Activated CD4-positive, alpha-beta T cell treated with anti-CD3 and anti-CD28 coated beads for 24 hours (primary cell): Measurements from ENCODE around the gene DLG3.

Experiments
- DNase-seq, 2 donors: peaks; one replicate each; pipeline ENCODE4 v3.0.0-alpha.2; 2020; ENCODE audit warnings: low read depth in 2 of 2

Gene DLG3

DNA sequence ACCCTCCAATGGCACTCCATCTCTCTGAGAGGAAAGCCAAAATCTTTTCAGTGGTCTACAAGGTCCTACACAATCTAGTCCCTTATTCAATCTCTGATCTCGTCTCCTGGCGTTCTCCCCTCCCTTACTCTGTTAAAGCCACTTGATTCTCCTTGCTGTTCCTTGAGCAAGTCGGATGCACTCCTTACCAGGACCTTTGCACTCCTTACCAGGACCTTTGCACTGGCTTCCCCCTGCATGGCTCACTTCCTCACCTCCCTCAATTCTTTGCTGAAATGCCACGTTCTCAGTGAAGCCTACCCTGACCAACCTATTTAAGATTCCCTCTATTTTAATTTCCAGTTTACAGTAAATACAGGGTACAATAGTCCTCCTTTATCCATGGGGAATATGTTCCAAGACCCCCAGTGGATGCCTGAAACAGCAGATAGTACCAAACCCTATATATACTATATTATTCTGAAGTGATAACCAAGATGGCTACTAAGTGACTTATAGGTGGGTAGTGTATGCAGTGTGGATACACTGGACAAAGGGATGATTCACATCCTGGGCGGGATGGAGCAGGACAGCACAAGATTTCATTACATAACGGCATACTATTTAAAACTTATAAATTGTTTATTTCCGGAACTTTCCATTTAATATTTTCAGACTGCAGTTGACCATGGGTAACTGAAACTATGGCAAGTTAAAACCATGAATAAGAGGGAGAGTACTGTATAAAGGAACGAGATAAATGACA, 6.5 kb upstream of the DLG3 start:
- no peak for DNase-seq

DNA sequence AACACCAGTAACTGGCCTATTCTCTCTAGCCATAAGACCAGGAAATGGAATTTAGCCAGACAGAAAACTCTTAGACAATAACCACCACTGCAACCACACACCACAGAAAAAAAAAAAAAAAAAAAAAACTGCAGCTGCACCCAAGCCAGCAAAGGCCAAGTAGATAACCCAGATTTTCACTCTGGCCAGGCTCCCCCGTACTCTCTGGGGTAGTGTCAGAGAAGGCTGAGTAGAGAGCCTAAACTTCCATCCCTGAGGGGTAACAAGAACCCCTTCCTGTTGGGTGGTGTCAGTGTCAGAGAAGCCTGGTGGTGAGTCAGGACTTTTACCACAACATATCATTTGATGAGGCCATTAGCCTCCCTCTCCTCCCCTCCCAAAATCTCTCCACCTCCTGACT, 5.6 kb upstream of the DLG3 start:
- no peak for DNase-seq

DNA sequence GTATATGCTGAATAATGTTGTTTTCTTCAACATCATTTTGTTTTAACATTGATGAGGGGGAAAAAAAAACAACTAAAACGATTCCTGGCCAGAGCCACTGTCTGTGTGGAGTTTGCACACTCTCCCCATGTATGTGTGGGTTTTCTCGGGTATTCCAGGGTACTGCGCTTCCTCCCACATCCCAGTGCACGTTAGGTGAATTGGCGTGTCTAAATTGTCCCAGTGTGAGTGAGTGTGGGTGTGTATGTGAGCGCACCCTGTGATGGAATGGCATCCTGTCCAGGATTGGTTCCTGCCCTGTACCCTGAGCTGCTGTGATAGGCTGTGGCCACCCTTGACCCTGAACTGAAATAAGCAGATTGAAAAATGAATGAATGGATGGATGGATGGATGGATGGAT, 2.4 kb upstream of the DLG3 start:
- DNase-seq: no peak

DNA sequence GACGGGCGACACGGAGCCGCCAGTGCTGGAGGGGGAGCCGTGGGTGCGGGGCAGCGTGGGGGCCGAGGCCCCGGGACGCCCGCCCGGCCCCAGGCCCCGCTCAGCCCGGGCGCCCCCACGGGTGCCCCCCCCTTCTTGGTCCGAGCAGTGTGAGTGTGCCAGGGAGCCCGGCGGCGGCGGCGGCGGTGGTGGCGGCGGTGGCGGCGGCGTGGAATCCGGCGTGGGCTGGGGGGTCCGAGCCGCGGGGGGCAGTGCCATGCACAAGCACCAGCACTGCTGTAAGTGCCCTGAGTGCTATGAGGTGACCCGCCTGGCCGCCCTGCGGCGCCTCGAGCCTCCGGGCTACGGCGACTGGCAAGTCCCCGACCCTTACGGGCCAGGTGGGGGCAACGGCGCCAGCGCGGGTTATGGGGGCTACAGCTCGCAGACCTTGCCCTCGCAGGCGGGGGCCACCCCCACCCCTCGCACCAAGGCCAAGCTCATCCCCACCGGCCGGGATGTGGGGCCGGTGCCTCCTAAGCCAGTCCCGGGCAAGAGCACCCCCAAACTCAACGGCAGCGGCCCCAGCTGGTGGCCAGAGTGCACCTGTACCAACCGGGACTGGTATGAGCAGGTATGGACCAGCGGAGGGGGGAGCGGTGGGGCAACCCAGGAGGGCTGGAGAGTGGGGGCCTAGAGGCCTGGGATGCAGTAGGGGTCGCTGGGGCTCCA, 466 bp downstream of the DLG3 start:
- DNase-seq: no peak

DNA sequence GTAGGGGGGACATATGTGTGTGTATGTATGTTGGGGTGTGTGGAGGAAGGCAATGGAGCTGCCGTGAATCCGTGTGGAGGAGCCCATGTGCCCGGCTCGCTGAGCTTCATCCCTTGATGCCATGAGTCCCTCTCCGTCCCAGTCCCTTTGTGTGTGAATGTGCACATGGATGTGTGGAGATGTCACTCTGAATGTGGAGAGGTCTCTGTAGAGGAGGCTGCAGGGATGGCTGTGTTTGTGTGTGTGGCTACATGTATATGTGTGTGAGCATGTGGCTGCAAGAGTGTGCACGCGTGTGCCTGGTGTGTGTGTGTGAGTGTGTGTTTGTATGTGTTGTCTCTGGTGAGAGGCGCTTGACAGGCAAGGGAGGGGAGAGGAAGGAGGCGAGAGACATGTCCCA, 1.3 kb downstream of the DLG3 start:
- DNase-seq: no peak

DNA sequence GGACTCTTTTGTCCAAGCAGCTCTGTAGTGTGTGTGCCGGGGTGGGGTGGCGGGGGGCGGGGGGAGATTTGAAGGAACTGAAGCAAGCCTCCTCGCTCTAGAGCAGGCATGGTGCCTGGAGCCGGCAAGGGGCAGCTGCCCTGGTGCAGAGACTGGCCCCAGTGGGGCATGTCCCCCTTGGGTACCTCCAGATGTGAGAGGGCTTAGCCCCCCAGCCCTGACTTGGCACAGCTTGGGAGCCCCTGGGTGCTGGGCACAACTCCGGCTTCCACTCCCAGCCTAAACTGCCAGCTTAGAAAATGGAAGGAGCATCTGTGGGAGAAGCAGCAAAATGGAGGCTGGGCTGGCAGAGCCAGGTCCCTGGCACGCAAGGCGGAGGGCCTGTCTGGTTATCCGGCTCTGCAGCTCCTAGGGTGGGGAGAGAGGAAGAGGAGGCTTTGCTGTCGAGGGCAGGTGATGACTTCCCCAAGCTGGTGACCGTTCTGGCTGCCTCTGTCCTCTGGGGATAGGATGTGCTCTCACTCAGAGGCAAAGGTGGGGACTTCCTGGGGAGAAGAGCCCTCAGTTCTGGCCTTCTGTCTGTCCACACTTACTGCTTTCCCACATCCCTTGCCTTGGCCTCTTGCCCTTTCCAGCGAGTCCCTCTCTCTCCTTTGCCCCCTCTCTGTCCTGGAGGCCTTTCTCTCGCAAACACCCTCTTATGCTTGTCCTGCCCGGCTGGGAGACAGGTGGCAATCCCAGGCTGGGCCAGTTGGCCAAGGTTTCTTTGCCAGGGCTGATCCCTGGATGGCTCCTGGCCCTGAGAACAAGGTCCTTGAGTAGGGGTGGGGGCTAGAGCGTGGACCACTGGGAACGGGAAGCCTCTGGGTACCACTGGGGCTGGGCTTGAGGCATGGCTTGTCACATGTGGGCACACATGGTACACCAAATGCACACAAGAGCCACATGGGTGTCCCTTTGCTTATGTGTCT, 2.0 kb downstream of the DLG3 start:
- DNase-seq: no peak

DNA sequence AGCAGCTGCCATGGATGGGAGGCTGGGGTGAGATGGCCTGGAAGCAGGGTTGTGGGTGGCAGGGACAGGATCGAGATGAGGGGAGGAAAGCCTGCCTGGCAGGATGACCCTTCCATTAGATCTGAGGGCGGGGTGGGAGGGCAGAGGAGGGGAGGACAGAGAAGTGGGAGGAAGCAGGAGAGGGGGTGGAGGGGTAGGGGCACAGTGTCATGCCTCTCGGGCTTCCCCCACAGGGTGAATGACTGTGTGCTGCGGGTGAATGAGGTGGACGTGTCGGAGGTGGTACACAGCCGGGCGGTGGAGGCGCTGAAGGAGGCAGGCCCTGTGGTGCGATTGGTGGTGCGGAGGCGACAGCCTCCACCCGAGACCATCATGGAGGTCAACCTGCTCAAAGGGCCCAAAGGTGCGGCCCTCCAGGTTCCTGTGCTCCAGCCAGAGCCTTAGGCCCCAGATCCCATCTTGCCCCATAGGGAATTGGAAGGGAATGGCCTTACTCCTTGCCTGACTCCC, 4.9 kb downstream of the DLG3 start:
- DNase-seq: no peak

DNA sequence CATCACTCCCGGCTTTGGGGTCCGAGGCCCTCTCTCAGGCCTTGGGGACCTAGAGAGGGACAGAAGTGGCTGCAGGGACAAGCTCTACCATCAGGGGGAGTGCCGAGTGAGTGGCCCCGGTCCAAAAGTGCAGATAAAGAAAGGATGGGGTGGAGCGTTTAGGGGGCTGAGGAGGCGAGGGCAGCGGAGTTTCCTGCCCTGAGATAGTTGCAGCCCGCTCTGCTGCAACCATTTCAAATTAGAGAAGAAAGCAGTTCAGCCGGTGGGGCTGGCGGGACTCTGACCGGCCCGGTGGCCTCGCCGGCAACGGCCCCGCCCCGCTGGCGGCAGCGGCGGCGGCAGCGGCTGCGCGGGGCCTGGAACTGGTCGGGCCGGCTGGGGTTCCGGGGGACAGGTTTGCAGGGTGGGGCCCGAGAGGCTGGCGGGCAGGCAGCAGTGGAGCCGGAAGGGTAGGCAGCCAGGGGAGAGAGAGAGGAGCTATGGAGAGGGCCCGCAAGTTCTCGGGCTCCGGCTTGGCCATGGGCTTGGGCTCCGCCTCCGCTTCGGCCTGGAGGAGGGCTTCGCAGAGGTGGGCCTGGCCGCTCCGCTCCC, 7.6 kb downstream of the DLG3 start:
- peak; percentile 38 to 39 for DNase-seq

DNA sequence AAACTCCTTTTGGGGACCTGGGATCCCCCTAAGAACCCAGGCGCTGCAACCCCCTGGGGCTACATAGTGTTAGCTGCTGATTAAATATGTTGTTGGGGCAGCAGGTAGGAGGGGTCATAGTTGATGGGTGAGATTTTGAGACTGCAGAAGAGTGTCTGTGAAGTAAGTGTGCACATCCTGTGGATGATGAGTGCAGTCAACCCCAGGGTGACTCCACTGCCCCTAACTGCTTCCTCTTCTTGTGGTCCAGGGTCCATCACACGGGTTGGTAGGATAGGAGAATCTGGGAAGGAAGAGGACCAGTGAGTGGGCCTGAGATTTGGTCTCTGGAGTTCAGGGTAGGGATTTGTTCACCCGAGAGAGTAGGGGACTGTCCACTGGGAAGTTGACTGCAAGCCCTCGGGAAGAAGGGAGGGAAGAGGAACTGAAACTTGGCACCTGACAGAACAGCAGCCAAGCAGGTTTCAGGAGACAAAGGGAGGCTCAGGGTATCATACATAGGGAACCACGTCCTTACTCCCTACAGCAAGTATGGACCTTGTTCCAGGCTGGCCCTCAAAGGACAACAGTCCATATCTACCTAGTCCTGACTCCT, 8.5 kb downstream of the DLG3 start:
- DNase-seq: no peak

DNA sequence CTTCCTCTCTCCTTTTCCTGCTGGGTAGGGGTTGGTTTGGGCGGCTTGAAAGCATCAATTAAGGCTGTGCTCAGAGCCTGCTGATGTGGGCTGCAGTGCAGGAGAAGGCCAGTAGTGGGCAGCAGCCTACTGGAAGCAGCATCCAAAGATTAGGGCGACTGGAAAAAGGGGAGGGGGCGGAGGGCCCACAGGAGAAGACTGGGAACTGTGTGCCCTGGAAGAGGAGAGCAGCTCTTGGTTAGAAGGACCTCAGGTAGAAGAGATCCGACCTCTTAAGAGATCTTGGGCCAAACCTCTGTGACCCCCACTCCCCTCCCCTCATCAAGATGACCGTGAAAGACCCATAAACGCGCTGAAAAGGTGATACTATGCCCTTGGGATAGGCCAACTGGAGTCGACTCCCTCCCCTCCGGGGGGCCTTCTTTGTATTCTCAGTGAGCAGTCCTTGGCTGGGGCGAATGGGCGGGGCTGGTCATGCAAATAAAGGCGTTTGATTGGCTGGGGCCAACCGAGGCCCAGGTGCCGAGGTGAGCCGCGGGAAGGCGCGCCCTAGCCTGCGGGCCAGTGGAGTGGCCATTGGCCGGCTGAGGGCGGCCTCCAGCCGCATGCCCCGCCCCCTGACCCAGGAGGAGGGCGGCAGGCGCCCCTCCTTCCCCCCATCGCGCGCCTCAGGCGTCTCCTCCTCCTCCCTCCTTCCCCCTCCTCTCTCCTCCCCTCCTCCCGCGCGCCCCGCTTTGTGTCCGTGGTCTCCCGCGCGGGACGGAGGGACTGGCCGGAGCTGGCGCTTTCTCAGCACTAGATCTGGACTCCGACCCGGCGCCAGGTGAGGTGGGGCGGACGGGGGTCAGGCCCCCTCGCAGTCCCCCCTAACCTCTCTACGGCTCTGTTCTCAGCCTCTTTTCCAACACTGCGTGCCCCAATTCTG, 10.1 kb downstream of the DLG3 start:
- DNase-seq: peak; percentile 46 to 51

DNA sequence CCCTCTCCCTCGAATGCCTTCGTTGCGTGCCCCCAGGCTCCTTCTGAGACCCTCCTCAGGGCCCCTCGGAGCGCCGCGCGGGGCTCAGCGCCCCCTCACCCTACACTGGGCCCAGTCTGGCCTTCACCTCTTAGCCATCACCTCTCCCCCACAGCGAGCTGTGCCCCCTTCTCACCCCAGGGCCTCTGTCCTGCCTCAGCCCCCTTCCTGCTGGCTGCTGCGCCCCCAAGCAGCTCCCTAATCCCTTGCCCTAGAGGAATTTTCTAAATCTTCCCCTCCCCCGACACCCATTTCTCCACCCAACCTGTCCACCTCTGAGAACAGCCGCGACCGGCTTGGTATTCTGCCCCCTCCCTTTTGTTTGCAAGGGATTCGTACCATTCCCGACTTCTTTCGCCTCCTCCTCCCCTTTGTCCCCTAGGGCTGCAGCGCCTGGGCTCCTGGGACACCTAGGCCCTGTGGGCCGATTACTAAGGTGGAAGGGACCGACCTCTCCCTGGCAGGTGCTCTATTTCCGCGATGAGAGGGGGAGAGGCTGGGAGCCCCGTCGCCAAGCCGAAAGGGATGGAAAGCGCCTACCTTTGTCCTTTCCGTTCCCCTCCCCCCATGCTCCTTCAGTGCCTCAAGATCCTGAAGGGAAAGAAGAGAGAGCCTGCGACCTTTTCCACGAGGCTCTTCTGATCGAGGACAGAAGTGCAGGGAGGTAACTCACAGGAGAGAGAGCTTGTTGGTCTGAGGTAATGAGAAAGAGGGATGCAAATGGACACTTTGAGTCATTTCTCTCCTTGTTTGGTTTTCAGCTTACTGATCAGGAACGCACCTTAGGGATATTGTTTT, 10.9 kb downstream of the DLG3 start:
- no peak for DNase-seq

DNA sequence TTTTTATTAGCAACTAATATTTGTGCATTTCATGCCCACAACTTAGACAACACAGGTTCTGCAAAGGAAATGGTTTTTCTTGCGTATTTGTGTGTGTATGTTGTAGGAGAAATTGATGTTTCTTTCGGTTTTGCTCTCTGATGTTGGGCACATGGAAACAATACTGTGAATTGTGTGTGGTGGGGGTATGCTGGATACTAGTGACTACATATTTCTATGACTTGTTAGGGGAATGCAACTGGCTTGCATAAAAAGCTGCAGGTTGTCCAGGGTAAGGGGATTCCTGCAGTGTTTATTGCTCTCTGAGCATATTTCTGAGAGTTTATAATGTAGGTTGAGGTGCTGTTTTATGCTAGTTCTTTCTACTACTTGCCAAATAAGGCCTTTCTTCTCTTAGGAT, 11.6 kb downstream of the DLG3 start:
- DNase-seq: no peak

DNA sequence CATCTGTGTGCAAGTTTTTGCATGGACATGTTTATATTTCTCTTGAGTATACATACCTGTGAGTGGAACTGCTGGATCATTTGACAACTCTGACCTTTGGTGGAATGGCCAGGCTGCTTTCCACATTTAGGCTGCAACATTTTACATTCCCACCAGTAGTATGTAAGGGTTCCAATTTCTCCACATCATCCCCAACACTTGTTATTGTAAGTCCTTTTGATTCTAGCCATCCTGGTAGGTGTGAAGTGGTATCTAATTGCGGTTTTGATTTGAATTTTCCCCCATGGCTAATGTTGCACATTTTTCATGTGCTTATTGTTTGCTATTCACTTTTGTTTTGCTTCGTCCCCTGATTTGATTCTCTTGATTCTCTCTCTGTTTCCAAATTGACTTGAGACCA, 16.4 kb downstream of the DLG3 start:
- no peak for DNase-seq

DNA sequence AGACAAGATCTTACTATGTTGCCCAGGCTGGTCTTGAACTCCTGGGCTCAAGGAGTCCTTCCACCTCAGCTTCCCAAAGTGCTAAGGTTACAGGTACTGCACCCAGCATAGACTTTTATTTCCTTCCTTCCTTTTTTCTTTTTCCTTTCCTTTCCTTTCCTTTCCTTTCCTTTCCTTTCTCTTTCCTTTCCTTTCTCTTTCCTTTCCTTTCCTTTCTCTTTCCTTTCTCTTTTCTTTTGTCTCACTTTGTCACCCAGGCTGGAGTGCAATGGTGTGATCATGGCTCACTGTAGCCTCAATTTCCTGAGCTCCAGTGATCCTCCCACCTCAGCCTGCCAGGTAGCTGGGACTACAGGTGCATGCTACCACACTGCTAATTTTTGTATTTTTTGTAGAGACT, 19.4 kb downstream of the DLG3 start:
- no peak for DNase-seq

DNA sequence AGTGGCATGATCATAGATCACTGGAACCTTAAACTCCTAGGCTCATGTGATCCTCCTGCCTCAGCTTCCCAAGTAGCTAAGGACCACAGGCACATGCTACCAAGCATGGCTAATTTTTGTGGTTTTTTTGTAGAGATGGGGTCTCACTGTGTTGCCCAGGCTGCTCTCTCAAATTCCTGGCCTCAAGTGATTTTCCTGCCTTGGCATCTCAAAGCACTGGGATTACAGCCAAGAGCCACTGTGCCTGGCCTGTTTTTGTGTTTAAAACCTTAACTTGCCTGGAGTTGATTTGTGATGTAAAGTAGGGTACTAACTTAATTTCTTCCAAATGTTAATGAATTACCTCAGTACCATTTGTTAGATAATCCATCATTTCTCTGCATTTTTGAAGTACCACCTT, 22.3 kb downstream of the DLG3 start:
- no peak for DNase-seq

DNA sequence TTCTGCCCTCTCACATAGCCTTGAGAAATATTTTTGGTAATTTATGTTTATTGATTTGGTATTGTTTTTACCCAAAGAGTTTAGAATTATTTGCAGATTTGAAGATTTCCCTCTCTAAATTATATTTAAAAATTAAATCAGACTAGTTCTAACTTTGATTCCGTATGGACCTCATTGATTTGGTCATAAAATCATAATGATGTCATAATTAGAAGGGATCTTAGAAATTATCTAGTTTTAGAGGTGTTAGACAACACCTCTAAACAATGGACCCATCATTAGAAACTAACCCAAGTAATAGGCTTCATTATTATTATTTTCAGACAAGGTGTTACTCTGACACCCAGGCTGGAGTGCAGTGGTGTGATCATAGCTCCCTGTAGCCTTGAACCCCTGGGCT, 24.1 kb downstream of the DLG3 start:
- DNase-seq: no peak

DNA sequence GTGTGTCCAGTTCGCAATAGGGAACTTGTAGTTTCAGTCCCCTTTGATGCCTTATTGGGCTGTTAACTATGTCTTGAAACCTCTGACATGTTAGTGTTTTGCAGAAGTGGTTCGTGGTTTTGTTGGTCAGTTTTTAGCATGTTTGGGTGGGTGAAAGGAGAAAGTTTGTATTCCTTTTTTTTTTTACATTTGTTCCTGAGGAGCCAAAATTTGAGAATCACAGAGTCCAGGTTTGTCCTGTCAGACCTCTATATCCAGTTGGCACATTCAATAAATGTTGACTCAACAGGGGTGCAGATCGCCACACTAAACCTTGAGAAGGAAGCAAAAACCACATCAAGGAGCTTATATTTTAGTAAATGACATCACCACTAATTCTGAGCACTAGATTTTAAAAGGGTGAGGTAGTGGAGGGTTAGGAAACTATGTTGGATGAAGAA, 26.2 kb downstream of the DLG3 start:
- DNase-seq: no peak

DNA sequence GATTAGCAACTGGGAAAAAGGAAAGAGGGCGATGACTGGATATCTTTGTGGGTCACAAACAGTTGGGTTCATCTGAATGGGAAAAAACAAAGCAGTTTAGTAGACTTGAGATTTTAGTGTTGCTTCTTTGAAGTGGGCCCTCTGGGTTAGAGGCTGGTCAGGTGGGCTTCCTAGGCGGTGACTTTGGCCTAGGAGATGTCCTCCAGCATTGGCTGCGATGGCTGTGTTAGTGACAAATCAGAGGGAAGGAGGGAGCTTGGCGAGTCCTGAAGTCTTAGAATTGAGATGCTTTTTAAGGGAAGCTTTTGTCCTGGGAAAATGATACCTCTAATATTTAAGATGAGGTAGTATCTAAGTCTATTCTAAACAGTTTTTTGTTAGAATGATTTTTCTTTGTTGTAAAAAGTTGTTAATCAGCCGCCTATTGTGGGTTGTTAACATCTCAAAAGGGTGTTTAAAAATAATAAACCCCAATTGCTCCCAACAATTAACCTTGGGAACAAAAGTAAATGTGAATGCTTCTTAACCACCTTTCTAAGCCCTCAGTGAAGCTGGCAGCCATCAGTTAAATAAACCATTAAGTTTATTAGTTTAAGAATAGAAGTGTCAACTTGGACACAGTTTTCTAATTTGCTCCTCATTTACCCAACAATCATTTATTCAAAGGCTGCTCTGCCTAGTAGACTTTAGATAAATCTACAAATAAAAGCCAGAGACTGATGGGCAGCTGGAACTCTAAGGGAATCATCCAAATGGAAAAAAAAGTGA, 31.7 kb downstream of the DLG3 start:
- no peak for DNase-seq
